ENCODE data around the gene RCAN2.

DNA sequence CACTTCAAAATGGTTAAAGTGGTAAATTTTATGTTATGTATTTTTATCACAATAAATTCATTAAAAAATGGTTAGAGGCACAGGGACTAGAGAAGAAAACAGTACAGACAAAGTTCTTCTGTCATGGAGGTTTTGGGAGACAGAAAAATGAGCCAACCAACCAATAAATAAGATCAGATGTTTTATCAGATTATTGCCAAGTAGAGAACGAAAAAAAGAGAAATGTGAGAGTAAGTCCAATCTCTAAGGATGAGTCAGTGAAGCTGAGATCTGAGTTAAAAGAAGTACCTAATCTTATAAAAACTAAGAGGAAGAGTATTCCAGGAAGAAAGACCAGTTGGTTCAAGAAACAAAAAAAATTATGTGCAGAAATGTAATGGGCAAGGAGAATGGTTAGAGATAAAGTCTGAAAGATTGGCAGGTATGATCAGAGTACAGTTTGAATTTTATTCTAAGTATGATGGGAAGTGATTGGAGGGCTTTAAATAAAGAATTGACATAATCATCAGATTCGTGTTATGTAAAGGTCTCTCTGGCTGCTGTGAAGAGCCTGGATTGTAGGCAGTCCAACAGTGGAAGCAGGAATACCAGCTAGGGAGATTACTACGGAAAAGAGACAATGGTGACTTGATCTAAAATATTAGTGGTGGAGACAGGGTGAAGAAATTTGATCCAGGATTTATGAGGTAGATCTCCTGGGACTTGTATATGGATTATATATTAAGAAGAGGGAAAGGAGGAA is 79.6 kb downstream of the RCAN2 start:
- TF ChIP-seq POLR2A (IDR thresholded peaks at IDR 0.05; ENCODE audit: low read depth, low read length) (no peak), POLR2AphosphoS5 (IDR thresholded peaks at IDR 0.05; ENCODE audit: low read depth, low read length) (no peak), SPI1 (IDR thresholded peaks at IDR 0.05; ENCODE audit: low read depth, low read length) (no peak), TAF1 (IDR thresholded peaks at IDR 0.05; ENCODE audit: low read depth, low read length) (no peak), PAX5 (IDR thresholded peaks at IDR 0.05; ENCODE audit: insufficient read depth, low read length, severe bottlenecking) (no peak), POU2F2 (IDR thresholded peaks at IDR 0.05; ENCODE audit: low read depth, low read length) (no peak)

Data from GM12891 (cell line).